CD14-positive monocyte (primary cell): ENCODE data around the gene CCDC88C. TPM values are rescaled to one million over a fixed set of nuclear protein-coding genes. Genes with fewer than 3 reads are reported as not detected.

Experiments
- DNase-seq, 3 donors: peaks; one replicate each; pipeline ENCODE4 v3.0.0-alpha.2; 2011 to 2022
- H2AFZ ChIP-seq: 2 replicates; pipeline ENCODE4 v1.6.0; 2012; ENCODE audit warnings: mild to moderate bottlenecking, low read depth, low read length, inconsistent platforms; ENCODE audit not compliant: insufficient read depth, poor library complexity, severe bottlenecking
- H3K27ac ChIP-seq, 2 donors: 1 replicate in 1 of 2; 2 replicates in 1 of 2; pipeline ENCODE4 v1.5.1; 2012 to 2013; ENCODE audit warnings: low read length in 2 of 2, control low read depth in 1 of 2, inconsistent platforms in 1 of 2, low read depth in 1 of 2, mild to moderate bottlenecking in 1 of 2
- H3K27me3 ChIP-seq, 2 donors: one replicate each; pipeline versions ENCODE4 v1.6.0 to v1.6.1; 2011 to 2013; ENCODE audit warnings: low read length in 2 of 2; ENCODE audit not compliant: control insufficient read depth in 2 of 2, insufficient read depth in 2 of 2
- H3K36me3 ChIP-seq, 2 donors: replicated peaks in 1 of 2; 1 replicate in 1 of 2; 2 replicates in 1 of 2; pipeline versions ENCODE4 v1.5.1 to v1.6.1; 2012 to 2013; ENCODE audit warnings: low read length in 2 of 2, control low read depth in 1 of 2, inconsistent platforms in 1 of 2, mild to moderate bottlenecking in 1 of 2; ENCODE audit not compliant: insufficient read depth in 2 of 2, control insufficient read depth in 1 of 2
- H3K4me1 ChIP-seq, 2 donors: 1 replicate in 1 of 2; 2 replicates in 1 of 2; pipeline versions ENCODE4 v1.5.1 to v1.6.1; 2012 to 2013; ENCODE audit warnings: low read length in 2 of 2, control low read depth in 1 of 2, inconsistent platforms in 1 of 2, mild to moderate bottlenecking in 1 of 2, moderate library complexity in 1 of 2; ENCODE audit not compliant: insufficient read depth in 2 of 2, control insufficient read depth in 1 of 2
- H3K4me2 ChIP-seq: replicated peaks from 2 replicates; pipeline ENCODE3; 2012; ENCODE audit warnings: low read length, moderate library complexity, mild to moderate bottlenecking; ENCODE audit not compliant: poor library complexity, severe bottlenecking; ENCODE audit errors: extremely low read depth
- H3K4me3 ChIP-seq, 3 experiments: fragments of 200-600 bp in 1 of 3; sonication (generic) in 1 of 3; replicated peaks in 1 of 3; 1 replicate in 2 of 3; 2 replicates in 1 of 3; pipeline ENCODE4 v1.5.1; 2011 to 2013; ENCODE audit warnings: low read length in 3 of 3, mild to moderate bottlenecking in 3 of 3, control low read depth in 2 of 3, low read depth in 2 of 3, inconsistent platforms in 1 of 3, moderate library complexity in 1 of 3
- H3K79me2 ChIP-seq: 2 replicates; pipeline ENCODE4 v1.6.0; 2012; ENCODE audit warnings: mild to moderate bottlenecking, control low read depth, inconsistent platforms, low read length, moderate library complexity; ENCODE audit not compliant: insufficient read depth
- H3K9ac ChIP-seq: 2 replicates; pipeline ENCODE4 v1.6.0; 2017; ENCODE audit warnings: low read length, mild to moderate bottlenecking; ENCODE audit not compliant: insufficient read depth, poor library complexity, severe bottlenecking
- H3K9me3 ChIP-seq, 2 donors: replicated peaks in 1 of 2; 1 replicate in 1 of 2; 2 replicates in 1 of 2; pipeline versions ENCODE4 v1.5.1 to v1.6.1; 2012 to 2013; ENCODE audit warnings: low read length in 2 of 2, control low read depth in 1 of 2; ENCODE audit not compliant: control insufficient read depth in 1 of 2, insufficient read depth in 1 of 2
- H4K20me1 ChIP-seq: 2 replicates; pipeline ENCODE4 v1.6.0; 2012; ENCODE audit warnings: mild to moderate bottlenecking, low read length, control low read depth, moderate library complexity; ENCODE audit not compliant: insufficient read depth
- H3K27ac Mint-ChIP-seq, 7 donors: one replicate each; pipeline ENCODE4 v1.8.0; 2020; ENCODE audit warnings: mild to moderate bottlenecking in 7 of 7, mixed read lengths in 7 of 7, moderate library complexity in 6 of 7, inconsistent platforms in 2 of 7
- H3K27me3 Mint-ChIP-seq, 3 donors: one replicate each; pipeline ENCODE4 v1.8.0; 2021 to 2022; ENCODE audit warnings: low read depth in 3 of 3, mild to moderate bottlenecking in 3 of 3, mixed read lengths in 3 of 3, moderate library complexity in 3 of 3, inconsistent platforms in 1 of 3
- H3K36me3 Mint-ChIP-seq, 2 donors: one replicate each; pipeline ENCODE4 v1.8.0; 2020; ENCODE audit warnings: mixed read lengths in 2 of 2, inconsistent platforms in 1 of 2, mild to moderate bottlenecking in 1 of 2
- H3K4me1 Mint-ChIP-seq: one replicate; pipeline ENCODE4 v1.8.0; 2020; ENCODE audit warnings: mild to moderate bottlenecking, mixed read lengths
- H3K4me3 Mint-ChIP-seq, 2 donors: one replicate each; pipeline ENCODE4 v1.8.0; 2020; ENCODE audit warnings: mild to moderate bottlenecking in 2 of 2, mixed read lengths in 2 of 2, moderate library complexity in 1 of 2
- H3K9me3 Mint-ChIP-seq, 7 donors: one replicate each; pipeline ENCODE4 v1.8.0; 2020 to 2022; ENCODE audit warnings: mixed read lengths in 7 of 7, mild to moderate bottlenecking in 6 of 7, moderate library complexity in 6 of 7, inconsistent platforms in 2 of 7
- WGBS: methylation state at CpG from one replicate; pipeline ENCODE4 v1.1.5; 2013; ENCODE audit warnings: missing lambda C conversion rate; ENCODE audit not compliant: insufficient coverage; 5-methylcytosine and 5-hydroxymethylcytosine counted together
- intact Hi-C, 2 donors: fragments of 100-400 bp; cut with micrococcal nuclease; formaldehyde crosslinking; loops; one replicate each; pipeline versions ENCODE4 v1.15.0 to v1.15.1; 2023
- polyA plus RNA-seq, 3 donors: library from polyadenylated mRNA; depleted of rRNA in 1 of 3; unstranded in 2 of 3; stranded (reverse) in 1 of 3; fragments of 300-500 nt in 2 of 3; fragments of >200 nt in 1 of 3; fragmentation: Illumina TruSeq in 2 of 3; gene quantifications; 1 replicate in 2 of 3; 2 replicates in 1 of 3; pipeline ENCODE4 v1.2.3, GENCODE V29; 2012 to 2021
- TF ChIP-seq, protein P1 (sequence below): fragments of 200-600 bp; IDR thresholded peaks from one replicate; pipeline ENCODE4 v1.8.0; 2022; ENCODE audit warnings: antibody characterized with exemption, mild to moderate bottlenecking

Gene CCDC88C
- polyA plus RNA-seq, 3 donors: 11.6 to 69.7 (median 12.3) TPM

DNA sequence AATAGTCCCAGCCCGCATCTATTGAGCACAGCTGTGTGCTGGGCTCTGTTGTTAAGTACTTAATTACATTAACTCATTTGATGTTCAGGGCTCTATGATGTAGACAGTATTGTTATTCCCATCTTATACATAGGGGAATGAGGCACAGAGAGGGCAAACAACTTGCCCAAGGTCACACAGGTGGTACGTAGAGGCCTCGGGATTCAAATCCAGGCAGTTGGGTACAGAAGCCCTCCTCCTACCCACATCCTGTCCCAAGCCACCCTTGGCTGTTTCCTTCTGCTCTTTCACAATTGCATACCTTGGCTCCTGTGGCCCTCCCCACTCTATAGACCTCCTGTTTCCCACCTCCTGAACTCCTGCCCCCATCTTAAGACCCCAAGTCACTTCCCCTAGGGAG, 163.2 kb downstream of the CCDC88C start:
- Mint-ChIP-seq H3K4me3 (peak overlapping the region; percentile 70 to 80), H3K36me3 (peaks cover 0 to 4% of the 10 kb centered on the region in 2 donors), H3K27me3 (peaks cover 31 to 55% (median 42%) of the 10 kb centered on the region in 3 donors), H3K9me3 (peaks cover 0 to 3% (median 0%) of the 10 kb centered on the region in 7 donors), H3K4me1 (peaks cover 31% of the 10 kb centered on the region), H3K27ac (no peak overlapping the region)
- H3K9me3 ChIP-seq: no peaks in the 10 kb centered on the region
- no peaks in the 10 kb centered on the region for H3K36me3 ChIP-seq
- no peak overlapping the region for H3K4me2 ChIP-seq
- H4K20me1 ChIP-seq: no peaks in the 10 kb centered on the region
- H3K27ac ChIP-seq: no peak overlapping the region
- DNase-seq: no peak
- H3K4me1 ChIP-seq: peaks cover 25 to 31% of the 10 kb centered on the region in 2 donors
- intact Hi-C loops: no loop called here
- TF ChIP-seq, protein P1, sequence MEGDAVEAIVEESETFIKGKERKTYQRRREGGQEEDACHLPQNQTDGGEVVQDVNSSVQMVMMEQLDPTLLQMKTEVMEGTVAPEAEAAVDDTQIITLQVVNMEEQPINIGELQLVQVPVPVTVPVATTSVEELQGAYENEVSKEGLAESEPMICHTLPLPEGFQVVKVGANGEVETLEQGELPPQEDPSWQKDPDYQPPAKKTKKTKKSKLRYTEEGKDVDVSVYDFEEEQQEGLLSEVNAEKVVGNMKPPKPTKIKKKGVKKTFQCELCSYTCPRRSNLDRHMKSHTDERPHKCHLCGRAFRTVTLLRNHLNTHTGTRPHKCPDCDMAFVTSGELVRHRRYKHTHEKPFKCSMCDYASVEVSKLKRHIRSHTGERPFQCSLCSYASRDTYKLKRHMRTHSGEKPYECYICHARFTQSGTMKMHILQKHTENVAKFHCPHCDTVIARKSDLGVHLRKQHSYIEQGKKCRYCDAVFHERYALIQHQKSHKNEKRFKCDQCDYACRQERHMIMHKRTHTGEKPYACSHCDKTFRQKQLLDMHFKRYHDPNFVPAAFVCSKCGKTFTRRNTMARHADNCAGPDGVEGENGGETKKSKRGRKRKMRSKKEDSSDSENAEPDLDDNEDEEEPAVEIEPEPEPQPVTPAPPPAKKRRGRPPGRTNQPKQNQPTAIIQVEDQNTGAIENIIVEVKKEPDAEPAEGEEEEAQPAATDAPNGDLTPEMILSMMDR: no peak
- H3K4me3 ChIP-seq: no peak overlapping the region
- no peak overlapping the region for H2AFZ ChIP-seq
- no peaks in the 10 kb centered on the region for H3K79me2 ChIP-seq
- no peak overlapping the region for H3K9ac ChIP-seq
- peaks cover 4 to 41% of the 10 kb centered on the region in 2 donors for H3K27me3 ChIP-seq
- WGBS: 8% methylated on average over 2 of the region's 3 CpGs

DNA sequence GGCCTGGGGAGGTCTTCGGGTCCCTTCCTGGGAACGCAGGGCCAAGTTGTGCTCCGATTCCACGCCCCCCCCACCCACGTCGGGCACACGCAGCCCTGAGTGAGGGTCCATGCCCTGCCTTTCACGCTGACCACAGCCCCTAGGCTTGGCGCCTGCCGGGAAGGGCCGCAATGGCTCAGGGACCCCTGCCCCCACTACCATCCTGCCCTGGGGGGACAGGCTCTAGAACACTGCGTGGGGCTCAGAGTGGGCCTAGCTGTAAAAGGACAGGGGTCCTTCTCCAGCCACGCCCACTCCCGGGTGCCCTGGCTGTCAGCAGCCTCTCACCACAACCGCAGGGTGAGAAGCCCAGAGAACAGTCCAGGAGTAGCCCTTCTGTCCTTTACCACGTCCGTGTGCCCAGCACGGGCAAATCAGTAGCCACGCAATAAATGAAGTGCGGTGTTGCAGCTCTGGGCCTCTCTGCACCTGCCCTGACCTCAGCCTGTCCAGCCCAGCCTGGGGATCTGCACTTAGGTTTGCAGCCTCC, 163.8 kb downstream of the CCDC88C start:
- peak overlapping the region; percentile 70 to 80 for H3K4me3 Mint-ChIP-seq
- peak overlapping the region; percentile 73 for H3K9ac ChIP-seq
- H2AFZ ChIP-seq: peak overlapping the region; percentile 78
- H3K9me3 Mint-ChIP-seq: peaks cover 0 to 3% (median 0%) of the 10 kb centered on the region in 7 donors
- no peak overlapping the region for H3K27ac Mint-ChIP-seq
- peak overlapping the region; percentile 80 for H3K4me2 ChIP-seq
- peaks cover 31 to 35% of the 10 kb centered on the region in 2 donors for H3K4me1 ChIP-seq
- 40% methylated on average over 17 of the region's 20 CpGs for WGBS
- intact Hi-C loops: no loop called here
- H3K36me3 Mint-ChIP-seq: peaks cover 0 to 4% of the 10 kb centered on the region in 2 donors
- H3K9me3 ChIP-seq: no peaks in the 10 kb centered on the region
- no peak for DNase-seq
- peaks cover 33% of the 10 kb centered on the region for H3K4me1 Mint-ChIP-seq
- H3K36me3 ChIP-seq: no peaks in the 10 kb centered on the region
- no peak overlapping the region for H3K27ac ChIP-seq
- peaks cover 32 to 55% (median 42%) of the 10 kb centered on the region in 3 donors for H3K27me3 Mint-ChIP-seq
- peaks cover 4 to 41% of the 10 kb centered on the region in 2 donors for H3K27me3 ChIP-seq
- peak overlapping the region; percentile 23 to 72 (median 25) for H3K4me3 ChIP-seq
- no peaks in the 10 kb centered on the region for H4K20me1 ChIP-seq
- TF ChIP-seq, protein P1: no peak
- no peaks in the 10 kb centered on the region for H3K79me2 ChIP-seq
